Sigmoid colon (tissue), 4 donors: ENCODE results near the gene SCRG1.

Source experiments
- CTCF ChIP-seq, 4 experiments: fragments of 450-650 bp in 3 of 4; fragments of 200-600 bp in 1 of 4; IDR thresholded peaks; one replicate each; pipeline ENCODE4 v1.5.1; 2016 to 2019; ENCODE audit warnings: antibody characterized with exemption in 4 of 4, mild to moderate bottlenecking in 3 of 4, moderate library complexity in 2 of 4
- EP300 ChIP-seq, 4 donors: sonication (generic); formaldehyde crosslinking; IDR thresholded peaks; one replicate each; pipeline ENCODE4 v1.6.1; 2017; ENCODE audit warnings: antibody characterized with exemption in 4 of 4
- POLR2A ChIP-seq, 2 donors: fragments of 450-650 bp; IDR thresholded peaks; one replicate each; pipeline ENCODE4 v1.6.1; 2016; ENCODE audit warnings: antibody characterized with exemption in 2 of 2, mild to moderate bottlenecking in 2 of 2, moderate library complexity in 2 of 2
- POLR2AphosphoS5 ChIP-seq, 4 donors: sonication (generic); formaldehyde crosslinking; IDR thresholded peaks; one replicate each; pipeline ENCODE4 v1.6.1; 2017; ENCODE audit warnings: antibody characterized with exemption in 4 of 4

- TF ChIP-seq POLR2A (IDR thresholded peaks at IDR 0.05): no peak
- no peak for TF ChIP-seq POLR2AphosphoS5 (IDR thresholded peaks at IDR 0.05)
- no peak for TF ChIP-seq CTCF (IDR thresholded peaks at IDR 0.05)
- TF ChIP-seq EP300 (IDR thresholded peaks at IDR 0.05): no peak
These were observed 43.5 kb upstream of the SCRG1 start for GRCh38 chr4:173442223-173442932.
